OCI-M2 (cell line): ENCODE measurements around the gene C2orf92.

Experiments used
- DNase-seq: peaks from one replicate; lab custom pipeline; 2025; ENCODE audit not compliant: unreplicated experiment; lab: John Stamatoyannopoulos, UW

Gene C2orf92

GRCh38 chr2:97712693-97713295 is 43.3 kb downstream of the C2orf92 start:
- no peak for DNase-seq

GRCh38 chr2:97713296-97714083 is 44.0 kb downstream of the C2orf92 start, which contains the start of gene ZAP70:
TSS of gene ZAP70 (plus strand) at chr2:97713576. CDS start at chr2:97724037, 10,461 bp downstream.
- no peak for DNase-seq

GRCh38 chr2:97714084-97714949 is 44.8 kb downstream of the C2orf92 start:
- DNase-seq = no peak

GRCh38 chr2:97714950-97715652 is 45.6 kb downstream of the C2orf92 start:
- DNase-seq = no peak

- no peak for DNase-seq
These were observed 46.6 kb downstream of the C2orf92 start for GRCh38 chr2:97715951-97716694.

GRCh38 chr2:97716695-97717612 is 47.4 kb downstream of the C2orf92 start:
- no peak for DNase-seq

- no peak for DNase-seq
These were observed 48.1 kb downstream of the C2orf92 start for GRCh38 chr2:97717613-97717995.

- DNase-seq = no peak
These were observed 48.8 kb downstream of the C2orf92 start for GRCh38 chr2:97718051-97718882.

GRCh38 chr2:97718942-97719341 is 49.4 kb downstream of the C2orf92 start:
- DNase-seq = no peak

- no peak for DNase-seq
These were observed 50.0 kb downstream of the C2orf92 start for GRCh38 chr2:97719362-97720155.

- no peak for DNase-seq
These were observed 51.2 kb downstream of the C2orf92 start for GRCh38 chr2:97720746-97721145.

- DNase-seq = no peak
These were observed 52.7 kb downstream of the C2orf92 start for GRCh38 chr2:97722227-97722626.

- no peak for DNase-seq
These were observed 53.9 kb downstream of the C2orf92 start for GRCh38 chr2:97723156-97724072.

- DNase-seq = no peak
These were observed 54.5 kb downstream of the C2orf92 start for GRCh38 chr2:97724073-97724410.

- no peak for DNase-seq
These were observed 55.0 kb downstream of the C2orf92 start for GRCh38 chr2:97724501-97724900.

- no peak for DNase-seq
These were observed 55.6 kb downstream of the C2orf92 start for GRCh38 chr2:97724946-97725688.
